H9 (cell line): Measurements from ENCODE around the gene TNK2. TPM values are rescaled to one million over a fixed set of nuclear protein-coding genes. Genes with fewer than 3 reads are reported as not detected.

Source experiments
- DNase-seq: peaks from one replicate; pipeline ENCODE4 v3.0.0-alpha.2; 2017
- H2AFZ ChIP-seq: one replicate; pipeline ENCODE4 v1.6.1; 2013; ENCODE audit warnings: mild to moderate bottlenecking, low read length, control low read depth, moderate library complexity
- H2AK5ac ChIP-seq: 2 replicates; pipeline ENCODE4 v1.6.1; 2013; ENCODE audit warnings: low read length, control low read depth, mixed read lengths; ENCODE audit not compliant: insufficient read length
- H2BK120ac ChIP-seq: one replicate; pipeline ENCODE4 v1.6.1; 2013; ENCODE audit warnings: low read depth, mild to moderate bottlenecking, low read length, control low read depth, inconsistent platforms; ENCODE audit not compliant: poor library complexity, severe bottlenecking
- H2BK12ac ChIP-seq: 2 replicates; pipeline ENCODE4 v1.6.1; 2013; ENCODE audit warnings: low read length, control low read depth, mixed read lengths, low read depth; ENCODE audit not compliant: insufficient read length
- H2BK15ac ChIP-seq: 2 replicates; pipeline ENCODE4 v1.6.1; 2013; ENCODE audit warnings: low read depth, low read length, control low read depth
- H2BK20ac ChIP-seq: one replicate; pipeline ENCODE4 v1.6.1; 2013; ENCODE audit warnings: low read depth, mild to moderate bottlenecking, low read length, control low read depth, inconsistent platforms; ENCODE audit not compliant: poor library complexity, severe bottlenecking
- H2BK5ac ChIP-seq: 2 replicates; pipeline ENCODE4 v1.6.1; 2013; ENCODE audit warnings: low read length, control low read depth, mixed read lengths; ENCODE audit not compliant: insufficient read length
- H3K14ac ChIP-seq: 2 replicates; pipeline ENCODE4 v1.6.1; 2013; ENCODE audit warnings: low read length, control low read depth; ENCODE audit not compliant: insufficient read depth
- H3K18ac ChIP-seq: 2 replicates; pipeline ENCODE4 v1.6.1; 2013; ENCODE audit warnings: low read depth, mild to moderate bottlenecking, mixed read lengths, low read length, control low read depth; ENCODE audit not compliant: insufficient read length
- H3K23ac ChIP-seq: 2 replicates; pipeline ENCODE4 v1.6.1; 2013; ENCODE audit warnings: low read length, control low read depth, mixed read lengths, low read depth; ENCODE audit not compliant: insufficient read length
- H3K23me2 ChIP-seq: 2 replicates; pipeline ENCODE4 v1.6.1; 2013; ENCODE audit warnings: low read depth, mild to moderate bottlenecking, mixed read lengths, low read length, control low read depth; ENCODE audit not compliant: insufficient read length, poor library complexity, severe bottlenecking
- H3K27ac ChIP-seq: 2 replicates; pipeline ENCODE4 v1.5.1; 2013; ENCODE audit warnings: low read length, control low read depth, mixed read lengths, low read depth; ENCODE audit not compliant: insufficient read length
- H3K27me3 ChIP-seq: 2 replicates; pipeline ENCODE4 v1.6.1; 2013; ENCODE audit warnings: low read length, control low read depth, inconsistent platforms; ENCODE audit not compliant: insufficient read depth
- H3K4ac ChIP-seq: 2 replicates; pipeline ENCODE4 v1.6.1; 2013; ENCODE audit warnings: low read depth, mild to moderate bottlenecking, control low read depth, inconsistent platforms, low read length, moderate library complexity
- H3K4me1 ChIP-seq: 2 replicates; pipeline ENCODE4 v1.6.1; 2013; ENCODE audit warnings: low read length, control low read depth, inconsistent platforms; ENCODE audit not compliant: insufficient read depth
- H3K4me2 ChIP-seq: 2 replicates; pipeline ENCODE4 v1.6.1; 2013; ENCODE audit warnings: low read length, control low read depth, mixed read lengths; ENCODE audit not compliant: insufficient read length, insufficient read depth
- H3K56ac ChIP-seq: 2 replicates; pipeline ENCODE4 v1.6.1; 2013; ENCODE audit warnings: low read depth, mild to moderate bottlenecking, mixed read lengths, low read length, control low read depth; ENCODE audit not compliant: insufficient read length
- H3K79me1 ChIP-seq: 2 replicates; pipeline ENCODE4 v1.6.1; 2013; ENCODE audit warnings: low read depth, mild to moderate bottlenecking, moderate library complexity, low read length, control low read depth, inconsistent platforms; ENCODE audit not compliant: insufficient read depth, poor library complexity, severe bottlenecking
- H3K79me2 ChIP-seq: 2 replicates; pipeline ENCODE4 v1.6.1; 2013; ENCODE audit warnings: low read length, control low read depth, inconsistent platforms; ENCODE audit not compliant: insufficient read depth
- H3K9ac ChIP-seq: 2 replicates; pipeline ENCODE4 v1.6.1; 2013; ENCODE audit warnings: low read length, control low read depth, mixed read lengths; ENCODE audit not compliant: insufficient read length; ENCODE audit errors: extremely low read depth
- H3K9me3 ChIP-seq: one replicate; pipeline ENCODE4 v1.6.1; 2013; ENCODE audit warnings: low read depth, low read length, inconsistent platforms; ENCODE audit not compliant: control insufficient read depth
- H3T11ph ChIP-seq: one replicate; pipeline ENCODE4 v1.6.1; 2013; ENCODE audit warnings: mild to moderate bottlenecking, low read length, control low read depth, inconsistent platforms
- H4K20me1 ChIP-seq: one replicate; pipeline ENCODE4 v1.6.1; 2013; ENCODE audit not compliant: control insufficient read depth, insufficient read length, insufficient read depth
- H4K5ac ChIP-seq: 2 replicates; pipeline ENCODE4 v1.6.1; 2013; ENCODE audit warnings: low read depth, mild to moderate bottlenecking, mixed read lengths, low read length, control low read depth; ENCODE audit not compliant: insufficient read length
- H4K8ac ChIP-seq: replicated peaks from 2 replicates; pipeline ENCODE4 v1.6.1; 2013; ENCODE audit warnings: low read length, control low read depth, mixed read lengths, low read depth; ENCODE audit not compliant: insufficient read length
- H4K91ac ChIP-seq: 2 replicates; pipeline ENCODE4 v1.6.1; 2013; ENCODE audit warnings: low read depth, mild to moderate bottlenecking, moderate library complexity, mixed read lengths, low read length, control low read depth; ENCODE audit not compliant: insufficient read length
- H3K27ac Mint-ChIP-seq, 3 experiments: 2 replicates in 2 of 3; 3 replicates in 1 of 3; pipeline ENCODE4 v1.8.0; 2020 to 2021; ENCODE audit warnings: mixed read lengths in 3 of 3, mild to moderate bottlenecking in 1 of 3, moderate library complexity in 1 of 3
- H3K27me3 Mint-ChIP-seq: 2 replicates; pipeline ENCODE4 v1.8.0; 2021; ENCODE audit warnings: low read depth, mild to moderate bottlenecking, moderate library complexity, mixed read lengths
- H3K36me3 Mint-ChIP-seq, 3 experiments: 2 replicates in 2 of 3; 3 replicates in 1 of 3; pipeline ENCODE4 v1.8.0; 2020 to 2021; ENCODE audit warnings: low read depth in 3 of 3, mixed read lengths in 3 of 3; ENCODE audit not compliant: insufficient read depth in 1 of 3
- H3K4me1 Mint-ChIP-seq, 2 experiments: 2 replicates each; pipeline ENCODE4 v1.8.0; 2020; ENCODE audit warnings: mixed read lengths in 2 of 2
- H3K4me3 Mint-ChIP-seq, 2 experiments: 2 replicates in 1 of 2; 3 replicates in 1 of 2; pipeline ENCODE4 v1.8.0; 2020 to 2021; ENCODE audit warnings: mild to moderate bottlenecking in 2 of 2, mixed read lengths in 2 of 2, moderate library complexity in 1 of 2
- H3K9me3 Mint-ChIP-seq, 2 experiments: 2 replicates in 1 of 2; 3 replicates in 1 of 2; pipeline ENCODE4 v1.8.0; 2020; ENCODE audit warnings: mild to moderate bottlenecking in 2 of 2, mixed read lengths in 2 of 2, moderate library complexity in 1 of 2
- CTCF ChIP-seq: fragments of 200-600 bp; sonication (generic); conservative IDR thresholded peaks from 3 replicates; pipeline ENCODE4 v1.8.0; 2021; ENCODE audit warnings: antibody characterized with exemption, mild to moderate bottlenecking
- WGBS: extraction: QIAGEN DNeasy Blood & Tissue Kit; methylation state at CpG from one replicate; pipeline ENCODE4 v1.1.7; 2013; ENCODE audit warnings: missing lambda C conversion rate, low lambda C conversion rate, mixed read lengths; ENCODE audit not compliant: insufficient read length; ENCODE audit errors: extremely low coverage; 5-methylcytosine and 5-hydroxymethylcytosine counted together
- total RNA-seq: library from RNA; stranded (reverse); gene quantifications from 2 replicates; pipeline ENCODE4 v1.2.1, GENCODE V29; 2021

Gene TNK2
- total RNA-seq, 1 experiment from 2014 or later: 34.5 TPM

GRCh38 chr3:195868866-195869412 is 39.4 kb downstream of the TNK2 start:
- Histone ChIP-seq H3K9me3 (no peaks in the 10 kb centered on the region), H3K27me3 (no peaks in the 10 kb centered on the region), H4K20me1 (peaks cover 2% of the 10 kb centered on the region), H2BK12ac (no peak overlapping the region), H4K5ac (no peak overlapping the region), H4K91ac (no peak overlapping the region), H4K8ac (no peak overlapping the region), H2AFZ (no peak overlapping the region), H2AK5ac (no peak overlapping the region), H3K79me2 (no peaks in the 10 kb centered on the region), H3K9ac (no peak overlapping the region), H3K18ac (no peak overlapping the region), H3K23ac (no peak overlapping the region), H3K14ac (no peak overlapping the region), H2BK15ac (no peak overlapping the region), H3K79me1 (no peaks in the 10 kb centered on the region), H2BK120ac (no peak overlapping the region), H3K4me1 (no peaks in the 10 kb centered on the region), H3K27ac (no peak overlapping the region), H3K4me2 (no peak overlapping the region), H3K23me2 (no peaks in the 10 kb centered on the region), H3K4ac (no peak overlapping the region), H3T11ph (no peak overlapping the region), H2BK20ac (no peak overlapping the region), H2BK5ac (no peak overlapping the region), H3K56ac (no peak overlapping the region)
- H3K4me3 Mint-ChIP-seq: no peak overlapping the region
- DNase-seq: no peak
- WGBS: no CpG with 5 or more reads among the region's 30 CpGs
- H3K27ac Mint-ChIP-seq: no peak overlapping the region
- H3K36me3 Mint-ChIP-seq: peaks cover 0 to 17% (median 9%) of the 10 kb centered on the region in 3 experiments
- H3K27me3 Mint-ChIP-seq: no peaks in the 10 kb centered on the region
- H3K4me1 Mint-ChIP-seq: no peaks in the 10 kb centered on the region
- TF ChIP-seq CTCF: no peak
- H3K9me3 Mint-ChIP-seq: no peaks in the 10 kb centered on the region
